ENCODE data around the gene TMEM209. TPM values are rescaled to one million over a fixed set of nuclear protein-coding genes. Genes with fewer than 3 reads are reported as not detected.

TMEM209 gene
- total and polyA plus RNA-seq, 9 donors, result 7.6 to 26.1 (median 14.9) TPM

DNA sequence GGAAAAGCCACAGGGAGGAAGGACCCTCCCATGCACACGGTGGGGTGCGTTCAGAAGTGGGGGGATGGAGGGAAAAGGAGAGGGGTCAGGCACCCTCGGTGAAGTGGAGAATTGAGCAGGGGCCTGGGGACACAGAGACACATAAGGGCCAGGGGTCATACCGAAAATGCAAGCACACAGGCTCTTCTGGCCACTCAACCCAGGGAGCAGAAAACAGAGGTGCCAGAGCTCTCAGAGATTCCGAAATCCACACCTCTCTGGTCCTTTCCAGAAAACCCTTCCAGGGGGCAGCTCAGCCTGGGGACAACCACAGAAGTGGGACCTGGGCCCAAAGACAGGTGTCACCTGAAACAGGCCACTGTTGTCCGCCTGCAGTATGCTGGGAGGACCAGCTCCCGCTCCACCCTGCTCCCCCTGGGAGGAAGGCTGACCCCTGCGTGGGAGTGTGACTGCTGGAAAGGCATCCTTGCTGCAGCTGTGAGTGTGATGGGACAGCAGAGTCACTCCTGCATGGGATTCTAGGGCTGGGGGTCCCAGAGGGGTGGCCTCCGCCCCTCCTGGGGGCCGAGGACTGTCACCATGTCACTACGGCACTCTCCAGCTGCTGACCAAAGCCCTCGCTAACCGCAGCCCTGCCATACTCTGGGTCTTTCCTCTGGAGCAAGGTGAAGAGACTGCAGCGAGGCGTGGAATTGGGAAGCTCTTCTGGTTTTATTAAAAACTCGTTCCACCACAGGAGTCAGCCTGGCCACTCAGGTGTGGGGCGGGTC is 63.1 kb downstream of the TMEM209 start:
- 53 to 60% (median 59%) methylated on average over 17 of the region's 17 CpGs for WGBS, 3 donors
- H3K27me3 ChIP-seq, result no peaks in the 10 kb centered on the region
- DNase-seq, result peak in 4 of 5 donors; percentile 36 to 64 (median 60)
- TF ChIP-seq, protein P1, sequence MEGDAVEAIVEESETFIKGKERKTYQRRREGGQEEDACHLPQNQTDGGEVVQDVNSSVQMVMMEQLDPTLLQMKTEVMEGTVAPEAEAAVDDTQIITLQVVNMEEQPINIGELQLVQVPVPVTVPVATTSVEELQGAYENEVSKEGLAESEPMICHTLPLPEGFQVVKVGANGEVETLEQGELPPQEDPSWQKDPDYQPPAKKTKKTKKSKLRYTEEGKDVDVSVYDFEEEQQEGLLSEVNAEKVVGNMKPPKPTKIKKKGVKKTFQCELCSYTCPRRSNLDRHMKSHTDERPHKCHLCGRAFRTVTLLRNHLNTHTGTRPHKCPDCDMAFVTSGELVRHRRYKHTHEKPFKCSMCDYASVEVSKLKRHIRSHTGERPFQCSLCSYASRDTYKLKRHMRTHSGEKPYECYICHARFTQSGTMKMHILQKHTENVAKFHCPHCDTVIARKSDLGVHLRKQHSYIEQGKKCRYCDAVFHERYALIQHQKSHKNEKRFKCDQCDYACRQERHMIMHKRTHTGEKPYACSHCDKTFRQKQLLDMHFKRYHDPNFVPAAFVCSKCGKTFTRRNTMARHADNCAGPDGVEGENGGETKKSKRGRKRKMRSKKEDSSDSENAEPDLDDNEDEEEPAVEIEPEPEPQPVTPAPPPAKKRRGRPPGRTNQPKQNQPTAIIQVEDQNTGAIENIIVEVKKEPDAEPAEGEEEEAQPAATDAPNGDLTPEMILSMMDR (IDR thresholded peaks at IDR 0.05), result no peak
- TF ChIP-seq EP300 (IDR thresholded peaks at IDR 0.05), result no peak
- TF ChIP-seq POLR2A (IDR thresholded peaks at IDR 0.05), result no peak
- peak overlapping the region; percentile 53 to 94 for H3K27ac ChIP-seq
- H3K9me3 ChIP-seq, result no peaks in the 10 kb centered on the region
- peak overlapping the region; percentile 70 for H3K4me3 ChIP-seq
- peaks cover 9% of the 10 kb centered on the region for H3K4me1 ChIP-seq (ENCODE audit: insufficient read depth)
- H3K36me3 ChIP-seq, result no peaks in the 10 kb centered on the region
- intact Hi-C loops (cut with DNase I), result no loop called here

DNA sequence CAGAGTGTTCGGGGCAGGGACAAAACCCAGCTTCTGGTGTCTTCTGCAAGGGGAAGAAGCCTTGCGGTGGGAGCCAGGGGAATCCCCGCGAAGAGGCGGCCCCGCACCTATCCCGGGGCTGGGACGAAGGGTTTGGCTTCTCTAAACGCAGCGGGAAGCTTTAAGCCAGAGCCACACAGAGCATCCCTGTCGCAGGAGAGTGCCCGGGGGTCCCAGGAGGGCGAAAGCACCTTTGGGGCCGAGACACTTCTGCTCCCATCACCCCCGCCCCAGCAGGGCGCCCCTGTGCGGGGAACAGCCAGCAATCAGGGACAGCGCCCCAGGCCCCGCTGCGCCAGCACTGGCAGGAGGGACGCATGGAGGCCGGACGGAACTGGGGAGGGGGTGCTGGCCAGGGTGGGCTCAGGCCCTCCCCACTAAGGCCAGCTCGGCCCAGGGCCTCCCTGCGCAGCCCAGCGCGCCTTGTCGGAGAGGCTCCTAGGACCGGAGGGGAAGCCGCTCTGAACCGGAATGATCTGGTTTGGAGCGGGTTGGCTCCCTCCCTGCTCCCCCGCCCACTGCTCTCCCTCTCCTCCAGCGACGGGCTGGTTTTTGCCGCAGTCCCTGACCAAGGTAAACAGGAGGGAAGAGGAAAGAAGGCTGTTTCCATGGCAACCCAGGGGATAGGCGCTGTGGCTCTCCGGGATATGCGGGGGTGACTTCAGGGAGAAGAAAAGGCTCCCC is 63.9 kb downstream of the TMEM209 start:
- TF ChIP-seq EP300 (IDR thresholded peaks at IDR 0.05) (no peak), POLR2A (IDR thresholded peaks at IDR 0.05) (peak; percentile 71)
- TF ChIP-seq, protein P1 (IDR thresholded peaks at IDR 0.05), result no peak
- DNase-seq, result peak; percentile 84 to 90 (median 87)

DNA sequence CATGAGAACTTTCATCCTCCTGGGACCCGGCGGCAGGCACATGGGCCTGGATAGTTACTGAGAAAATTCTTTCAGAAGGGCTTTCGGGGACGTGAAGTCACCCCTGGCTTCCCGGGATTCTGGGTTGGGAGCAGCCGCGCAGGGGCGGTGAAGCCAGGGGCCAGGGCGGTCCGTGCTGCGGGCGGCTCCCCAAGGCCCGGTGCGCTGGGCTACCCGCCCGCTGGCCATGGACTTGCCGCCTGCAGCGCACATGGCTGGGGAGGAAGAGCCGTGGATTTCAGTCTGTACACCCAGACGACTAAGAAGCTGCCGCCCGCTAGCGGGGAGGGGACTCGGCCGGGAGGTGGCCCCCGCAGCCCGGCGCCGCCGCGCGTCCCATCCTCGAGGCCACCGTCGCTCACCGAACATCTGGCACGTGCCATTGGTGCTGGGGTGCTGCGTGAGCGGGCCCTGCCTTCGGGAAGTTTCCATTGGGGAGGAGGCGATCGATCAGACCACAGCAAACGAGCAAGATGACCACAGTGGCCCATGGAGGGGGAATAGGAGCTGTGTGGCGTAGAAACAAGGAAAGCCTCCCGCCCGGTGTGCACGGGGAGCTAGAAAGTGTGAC is 64.5 kb downstream of the TMEM209 start:
- H3K4me1 ChIP-seq (ENCODE audit: insufficient read depth), result peaks cover 9% of the 10 kb centered on the region
- H3K36me3 ChIP-seq, result no peaks in the 10 kb centered on the region
- no peaks in the 10 kb centered on the region for H3K27me3 ChIP-seq
- peak in 3 of 5 donors; percentile 26 to 42 (median 39) for DNase-seq
- WGBS, 3 donors, result 93 to 94% (median 94%) methylated on average over 45 to 47 of the region's 47 CpGs
- intact Hi-C loops (cut with DNase I), result no loop called here
- TF ChIP-seq, protein P1 (IDR thresholded peaks at IDR 0.05), result no peak
- TF ChIP-seq EP300 (IDR thresholded peaks at IDR 0.05) (no peak), POLR2A (IDR thresholded peaks at IDR 0.05) (no peak)
- H3K27ac ChIP-seq, result peak overlapping the region; percentile 68 to 94
- no peaks in the 10 kb centered on the region for H3K9me3 ChIP-seq
- peak overlapping the region; percentile 70 for H3K4me3 ChIP-seq

More for the DNA sequence above, 63.9 kb downstream of the TMEM209 start:
- H3K4me1 ChIP-seq (ENCODE audit: insufficient read depth), result peaks cover 9% of the 10 kb centered on the region
- no peaks in the 10 kb centered on the region for H3K36me3 ChIP-seq
- no peaks in the 10 kb centered on the region for H3K27me3 ChIP-seq
- intact Hi-C loops (cut with DNase I), result no loop called here
- 7 to 21% (median 19%) methylated on average over 28 to 39 of the region's 39 CpGs for WGBS, 3 donors
- H3K9me3 ChIP-seq, result no peaks in the 10 kb centered on the region
- H3K27ac ChIP-seq, result peak overlapping the region; percentile 68 to 94
- H3K4me3 ChIP-seq, result peak overlapping the region; percentile 70

DNA sequence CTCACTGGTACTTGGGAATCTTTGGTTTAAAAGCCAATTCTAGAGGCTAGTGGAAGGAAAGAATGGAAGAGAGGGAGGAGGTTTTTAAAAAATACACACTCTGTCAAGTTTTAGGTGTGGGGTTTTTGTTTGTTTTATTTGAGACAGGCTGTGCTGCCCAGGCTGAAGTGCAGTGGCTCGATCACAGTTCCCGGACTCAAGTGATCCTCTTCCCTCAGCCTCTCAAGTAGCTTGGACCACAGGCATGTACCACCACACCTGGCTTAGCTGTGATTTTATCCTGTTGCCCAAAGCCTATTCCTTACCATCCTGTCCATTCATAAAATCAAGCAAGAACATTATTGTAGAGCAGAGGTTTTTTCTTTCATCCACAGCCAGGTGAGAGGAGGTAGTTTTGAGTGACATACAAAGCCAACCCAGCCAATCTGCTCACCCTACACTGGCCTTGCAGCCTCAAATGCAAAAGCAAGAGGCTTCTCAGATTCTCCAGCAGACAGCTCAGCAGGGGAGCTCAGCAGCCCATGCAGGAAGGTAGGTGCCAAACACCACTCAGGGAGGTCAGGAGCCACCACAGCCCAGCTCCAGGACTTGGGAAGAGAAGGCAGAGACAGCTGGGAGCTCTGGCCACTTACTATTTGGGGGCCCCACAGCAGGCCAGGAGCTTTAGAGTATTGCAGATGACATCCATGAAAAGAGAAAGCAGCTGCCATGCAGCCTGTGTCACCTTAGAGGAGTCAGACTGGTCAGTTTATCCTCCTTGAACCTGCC is 65.8 kb downstream of the TMEM209 start:
- no peak overlapping the region for H3K4me3 ChIP-seq
- H3K36me3 ChIP-seq, result no peaks in the 10 kb centered on the region
- H3K4me1 ChIP-seq (ENCODE audit: insufficient read depth), result peaks cover 9% of the 10 kb centered on the region
- H3K27ac ChIP-seq, result no peak overlapping the region
- no peaks in the 10 kb centered on the region for H3K27me3 ChIP-seq
- DNase-seq, result no peak
- intact Hi-C loops (cut with DNase I), result no loop called here
- TF ChIP-seq EP300 (IDR thresholded peaks at IDR 0.05) (no peak), POLR2A (IDR thresholded peaks at IDR 0.05) (no peak)
- TF ChIP-seq, protein P1 (IDR thresholded peaks at IDR 0.05), result no peak
- WGBS, 3 donors, result 91 to 98% (median 94%) methylated on average over 2 of the region's 2 CpGs
- no peaks in the 10 kb centered on the region for H3K9me3 ChIP-seq
